Measurements from ENCODE around the gene ST3GAL5. TPM values are rescaled to one million over a fixed set of nuclear protein-coding genes. Genes with fewer than 3 reads are reported as not detected.

ST3GAL5 gene
- polyA plus RNA-seq, 10 donors, result 23.1 to 40.1 (median 31.7) TPM

DNA sequence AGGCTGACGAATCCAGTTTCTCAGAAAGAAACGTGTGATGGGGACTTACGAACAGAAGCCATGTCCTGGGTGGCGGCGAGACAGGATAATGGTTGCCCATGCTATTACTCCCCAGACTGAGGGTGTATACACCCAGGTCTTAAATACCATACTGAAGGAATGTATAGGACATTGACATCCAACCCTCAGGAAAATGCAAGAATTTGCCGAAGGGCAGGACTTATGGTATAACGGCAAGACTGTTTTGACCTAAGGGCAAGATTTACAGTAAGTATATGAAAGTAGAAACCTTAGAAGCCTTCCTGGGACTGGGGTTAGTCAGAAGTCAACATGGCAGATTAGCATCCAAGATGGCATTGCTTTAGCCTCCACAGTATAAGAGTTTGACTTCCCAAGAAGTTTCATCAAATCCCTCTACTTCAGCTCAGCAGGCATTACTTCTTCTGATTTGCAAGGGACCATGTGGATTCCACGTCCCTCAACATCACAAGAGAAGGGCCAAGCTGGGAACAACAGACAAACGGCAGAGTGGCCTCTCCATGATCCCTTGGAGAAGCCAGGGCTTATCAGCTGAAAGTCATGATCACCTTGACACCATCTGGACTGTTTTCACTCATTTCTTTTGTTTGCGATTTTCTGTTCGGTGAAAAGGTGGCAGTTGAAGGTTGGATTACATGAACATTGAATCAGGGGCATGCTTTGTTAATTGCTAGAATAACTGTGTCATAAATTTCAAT is 21.1 kb downstream of the ST3GAL5 start:
- no peak for DNase-seq

DNA sequence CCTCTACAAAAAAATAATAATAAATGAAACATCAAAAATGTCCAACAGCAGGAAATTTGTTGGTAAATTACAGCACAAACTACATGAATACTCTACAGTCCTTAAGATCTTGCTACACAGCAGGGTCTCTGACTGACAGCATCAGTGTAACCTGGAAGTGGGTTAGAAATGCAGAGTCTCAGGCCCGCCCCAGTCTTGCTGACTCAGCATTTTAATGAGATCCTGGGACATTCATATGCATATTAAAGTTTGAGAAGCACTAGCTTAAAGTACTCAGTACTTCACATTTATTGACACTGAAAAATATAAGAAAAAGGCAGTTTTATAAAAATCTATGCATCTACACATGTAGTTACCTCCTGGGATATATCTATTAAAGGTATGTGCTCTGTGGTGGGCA is 21.7 kb downstream of the ST3GAL5 start:
- no peak for DNase-seq

DNA sequence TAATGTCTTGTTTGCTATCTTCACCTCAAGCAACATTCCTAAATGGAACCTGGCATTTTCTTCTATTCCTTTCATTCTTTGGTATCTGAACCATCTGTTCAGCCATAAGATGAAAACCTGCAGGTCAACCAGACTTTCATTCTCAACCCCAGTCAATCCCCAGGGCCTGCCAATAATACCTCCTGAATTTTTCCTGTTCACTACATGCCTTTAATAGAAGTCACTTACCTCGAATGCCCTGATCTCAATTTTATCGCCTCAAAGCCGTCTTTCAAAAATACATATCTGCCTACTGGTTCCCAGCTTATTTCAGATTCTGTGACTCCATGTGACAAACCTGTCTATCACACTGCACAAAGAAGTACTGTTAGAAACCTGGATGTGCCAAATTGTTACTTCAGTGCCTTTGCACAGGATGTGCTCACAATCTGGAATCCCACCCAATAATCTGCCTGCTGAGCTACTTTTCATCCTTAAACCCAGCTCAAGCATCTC is 22.6 kb downstream of the ST3GAL5 start:
- DNase-seq, result no peak

DNA sequence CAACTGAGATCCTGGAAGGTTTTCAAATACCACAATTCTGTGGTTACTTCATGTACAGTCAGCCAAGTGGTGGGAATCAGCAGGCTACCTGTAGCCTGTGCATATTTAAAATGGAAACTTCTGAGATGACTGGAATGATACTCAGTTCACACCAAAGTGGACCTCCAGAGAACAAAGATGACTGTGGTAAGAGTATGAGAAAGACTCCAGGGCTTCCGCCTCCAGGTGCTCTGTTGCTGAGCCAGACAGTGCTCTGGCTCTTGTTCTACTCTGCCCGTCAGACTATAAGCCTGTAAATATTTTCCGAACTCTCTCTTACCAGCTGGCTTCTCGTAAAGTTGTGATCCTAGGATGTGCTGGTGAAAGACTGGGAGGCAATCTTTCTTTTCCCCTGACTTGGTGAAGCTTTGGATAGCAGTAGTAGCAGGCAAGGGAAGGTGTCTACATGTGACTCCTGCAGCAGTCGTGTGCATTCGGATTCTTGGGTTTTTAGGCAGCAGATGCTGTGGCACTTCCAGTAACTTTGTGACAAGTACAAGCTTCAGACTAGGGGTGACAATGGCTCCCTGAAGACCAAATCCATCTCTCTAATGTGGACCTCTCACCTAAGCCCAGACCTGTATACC is 23.1 kb downstream of the ST3GAL5 start:
- DNase-seq, result no peak

DNA sequence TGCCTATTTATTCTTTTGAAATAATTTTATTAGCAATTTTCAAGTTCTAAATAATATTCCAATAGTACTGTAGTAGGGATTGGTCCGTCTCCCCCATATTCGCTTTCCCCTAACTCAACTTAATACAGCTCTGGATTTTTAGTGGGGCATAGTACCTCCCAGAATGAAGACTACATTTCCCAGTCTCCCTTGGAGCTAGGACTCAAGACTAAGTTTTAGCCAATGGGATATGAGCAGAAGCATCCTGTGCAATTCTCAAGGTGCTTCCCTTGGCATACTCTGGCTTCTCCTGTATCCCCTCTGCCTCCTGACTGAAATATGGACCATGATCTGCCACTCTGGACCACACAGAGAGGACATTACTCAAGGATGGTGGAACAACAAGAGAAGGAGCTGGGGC is 24.1 kb downstream of the ST3GAL5 start:
- DNase-seq, result no peak

DNA sequence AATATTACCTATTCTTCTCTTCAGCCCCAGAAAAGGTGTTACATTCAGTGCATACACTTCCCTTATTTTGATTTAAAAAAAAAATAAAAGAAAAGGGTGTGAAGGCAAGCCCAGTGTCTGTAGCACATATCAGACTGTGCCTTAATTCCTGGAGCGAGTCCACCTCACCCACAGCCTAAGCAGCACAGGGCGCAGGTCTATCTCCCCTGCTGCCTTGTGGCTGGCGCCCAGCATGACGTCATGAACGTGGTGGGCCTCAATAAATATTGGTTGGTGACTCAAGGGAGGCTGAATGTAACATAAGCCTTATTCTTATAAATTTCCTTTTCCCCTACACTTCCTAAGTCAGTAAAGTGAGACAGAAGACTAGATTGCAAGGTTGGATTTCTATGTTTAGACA is 26.4 kb downstream of the ST3GAL5 start:
- DNase-seq, result no peak

DNA sequence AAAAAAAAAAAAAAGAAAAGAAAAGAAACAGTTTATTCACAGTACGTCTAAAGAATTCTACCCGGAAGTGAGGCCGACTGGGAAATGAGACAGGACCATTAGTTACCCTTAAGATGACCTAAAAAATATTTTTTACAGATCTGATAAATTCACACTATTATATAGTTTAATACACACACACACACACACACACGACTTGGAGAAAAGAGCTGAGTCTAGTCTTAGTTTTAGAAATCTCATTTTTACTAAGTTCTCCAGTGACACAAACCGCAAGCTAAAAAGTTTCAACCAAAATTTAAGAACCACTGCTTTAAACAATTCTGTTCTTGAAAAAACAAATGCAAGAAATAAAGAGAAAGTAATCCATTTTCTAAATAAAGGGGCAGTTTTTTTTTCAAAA is 27.1 kb downstream of the ST3GAL5 start:
- no peak for DNase-seq

DNA sequence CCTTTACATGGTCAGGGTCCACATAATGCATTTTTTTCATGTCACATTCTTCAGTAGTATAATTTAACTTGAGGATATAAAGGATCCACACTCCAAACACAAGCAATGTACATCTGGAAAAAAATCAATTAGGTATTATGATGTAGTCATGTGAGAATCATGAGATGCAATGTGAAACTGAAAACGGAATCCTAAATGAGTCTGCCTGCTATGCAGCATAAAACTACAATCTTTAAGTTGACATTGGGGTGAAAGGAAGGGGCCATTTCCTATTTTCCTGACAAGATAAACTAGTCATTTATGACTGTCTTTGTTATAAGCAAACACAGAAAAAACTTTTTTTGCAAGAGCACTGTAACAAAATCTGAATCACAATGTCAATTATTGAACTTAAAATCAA is 27.6 kb downstream of the ST3GAL5 start:
- no peak for DNase-seq

DNA sequence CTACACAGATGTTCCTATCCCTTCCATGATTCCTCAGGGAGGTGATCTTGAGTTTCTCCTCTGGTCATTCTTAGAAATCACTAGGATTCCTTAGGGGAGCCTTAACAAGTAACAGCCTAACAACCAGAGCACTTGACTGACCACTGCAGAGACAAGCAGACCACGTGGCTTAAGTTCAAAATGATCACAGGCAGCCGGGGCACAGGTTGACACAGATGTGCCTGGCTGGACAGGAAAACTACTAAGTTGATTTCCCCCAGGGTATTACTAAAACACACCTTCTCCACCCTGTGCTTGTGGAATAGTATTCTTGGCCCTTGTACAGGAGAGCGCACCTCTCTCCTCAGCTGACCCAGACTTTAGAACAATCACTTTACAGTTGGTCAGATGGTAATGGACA is 29.9 kb downstream of the ST3GAL5 start:
- DNase-seq, result no peak

DNA sequence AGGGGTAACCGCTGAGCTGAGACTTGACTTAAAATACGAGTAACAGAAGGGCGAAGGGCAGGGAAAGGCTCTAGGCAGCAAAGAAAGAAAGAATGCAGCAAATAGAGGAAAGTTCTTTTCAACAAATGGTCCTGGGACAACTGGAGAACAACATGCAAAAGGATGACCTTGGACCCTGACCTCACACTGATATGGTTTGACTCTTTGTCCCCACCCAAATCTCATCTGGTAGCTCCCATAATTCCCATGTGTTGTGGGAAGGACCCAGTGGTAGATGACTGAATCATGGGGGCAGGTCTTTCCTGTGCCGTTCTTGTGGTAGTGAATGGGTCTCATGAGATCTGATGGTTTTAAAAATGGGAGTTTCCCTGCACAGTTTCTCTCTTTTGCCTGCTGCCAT is 33.9 kb downstream of the ST3GAL5 start:
- DNase-seq, result no peak

DNA sequence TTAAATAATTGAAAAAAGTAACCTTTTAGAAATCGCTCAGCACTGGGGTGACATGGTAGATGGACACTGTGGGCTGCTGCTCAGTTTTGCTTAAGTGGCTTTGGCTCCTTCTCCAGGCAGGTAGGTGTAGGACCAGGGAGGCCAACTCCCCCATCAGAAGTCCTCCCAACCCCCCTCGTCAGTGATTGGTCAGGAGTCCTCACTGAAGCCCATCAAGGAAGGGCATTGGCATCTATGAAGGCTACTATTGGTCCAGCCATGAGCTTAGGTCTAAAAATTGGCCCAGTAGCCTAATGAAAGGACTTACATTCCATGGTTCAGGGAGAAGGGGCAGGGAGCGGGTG is 34.7 kb downstream of the ST3GAL5 start:
- DNase-seq, result no peak

DNA sequence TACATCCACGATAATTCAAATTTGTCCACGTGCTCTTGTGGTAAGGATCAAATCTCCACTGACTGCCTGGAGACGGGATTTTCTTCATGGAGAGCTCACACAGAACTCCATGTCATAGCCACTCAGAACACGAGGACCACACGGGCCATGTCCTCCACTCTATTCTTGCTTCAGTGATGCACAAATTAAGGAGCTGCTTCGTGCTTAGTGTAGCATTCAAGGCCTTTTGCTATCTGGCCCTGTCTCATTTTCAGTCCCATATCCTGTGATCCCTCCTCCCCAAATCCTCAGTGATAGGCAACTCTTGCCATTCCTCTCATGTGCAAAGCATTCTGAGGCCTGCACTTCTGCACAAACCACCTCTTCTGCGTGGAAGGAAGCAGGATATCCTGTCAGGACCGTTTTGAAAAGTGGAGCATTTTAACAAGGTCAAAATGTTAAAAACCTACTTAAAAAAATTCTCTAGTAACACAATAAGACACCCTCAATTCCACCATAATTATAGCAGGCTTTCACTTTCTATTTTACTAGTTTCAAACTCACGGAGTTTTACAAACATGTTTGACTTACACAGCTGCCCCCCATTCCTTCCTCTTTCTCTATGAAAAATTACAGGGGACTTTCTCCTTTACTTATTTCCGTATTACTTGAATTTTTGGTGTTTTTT is 35.2 kb downstream of the ST3GAL5 start:
- no peak for DNase-seq

DNA sequence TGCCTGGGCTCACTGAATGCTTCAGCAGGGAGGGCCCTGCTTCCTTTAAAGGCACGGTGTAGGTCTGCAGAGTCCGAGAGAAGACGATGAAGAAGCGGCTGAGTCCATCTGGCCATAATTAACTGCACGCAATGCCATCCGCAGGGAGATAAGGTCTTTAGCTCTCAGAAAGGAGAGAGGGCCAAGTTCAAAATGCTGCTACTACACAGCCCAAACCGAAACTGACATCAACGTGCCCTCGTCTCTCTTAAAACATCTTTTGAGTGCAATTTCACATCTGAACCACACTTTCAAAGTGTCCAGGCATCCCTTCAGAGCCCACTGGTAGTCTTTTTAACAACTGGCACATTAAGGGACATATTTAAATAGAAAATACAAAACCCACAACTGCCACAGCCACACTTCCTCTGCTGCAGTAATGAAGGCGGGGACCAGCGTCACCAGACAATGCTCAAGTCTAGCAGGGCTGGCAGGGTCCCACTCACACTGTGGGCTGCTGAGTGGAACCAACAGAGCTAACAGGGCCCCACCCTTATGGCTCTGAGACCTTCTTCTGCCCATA is 35.8 kb downstream of the ST3GAL5 start:
- no peak for DNase-seq

DNA sequence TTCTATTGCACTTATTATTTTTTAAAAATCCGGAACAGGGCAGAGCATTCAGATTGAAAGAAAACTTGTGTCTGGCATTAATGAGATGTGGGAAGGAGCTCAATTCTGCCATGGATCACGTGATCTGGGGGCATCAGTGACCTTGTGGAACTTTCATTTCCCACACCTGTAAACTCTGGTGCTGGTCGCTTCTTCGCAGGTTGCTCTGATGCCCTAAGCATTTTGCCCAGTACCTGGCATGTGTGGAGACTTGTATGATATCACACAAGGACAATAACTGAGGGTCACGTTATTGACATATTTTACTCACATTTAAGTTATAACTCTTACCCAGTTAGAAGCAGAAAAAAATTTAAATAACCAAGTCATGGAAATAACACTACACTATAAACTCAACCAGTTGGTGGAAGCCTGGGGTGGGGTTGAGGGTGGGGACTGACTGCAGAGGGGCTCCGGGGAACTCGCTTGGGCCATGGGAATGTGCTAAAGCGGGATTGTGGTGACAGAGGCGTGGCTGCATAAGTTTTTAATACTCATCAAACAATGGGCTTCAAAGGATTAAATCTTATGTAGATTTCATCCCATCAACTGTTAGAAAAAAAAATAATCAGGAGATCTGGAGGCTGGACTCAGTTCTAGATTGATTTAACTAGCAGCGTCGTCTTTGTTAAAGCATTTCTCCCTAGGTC is 36.5 kb downstream of the ST3GAL5 start:
- DNase-seq, result no peak

DNA sequence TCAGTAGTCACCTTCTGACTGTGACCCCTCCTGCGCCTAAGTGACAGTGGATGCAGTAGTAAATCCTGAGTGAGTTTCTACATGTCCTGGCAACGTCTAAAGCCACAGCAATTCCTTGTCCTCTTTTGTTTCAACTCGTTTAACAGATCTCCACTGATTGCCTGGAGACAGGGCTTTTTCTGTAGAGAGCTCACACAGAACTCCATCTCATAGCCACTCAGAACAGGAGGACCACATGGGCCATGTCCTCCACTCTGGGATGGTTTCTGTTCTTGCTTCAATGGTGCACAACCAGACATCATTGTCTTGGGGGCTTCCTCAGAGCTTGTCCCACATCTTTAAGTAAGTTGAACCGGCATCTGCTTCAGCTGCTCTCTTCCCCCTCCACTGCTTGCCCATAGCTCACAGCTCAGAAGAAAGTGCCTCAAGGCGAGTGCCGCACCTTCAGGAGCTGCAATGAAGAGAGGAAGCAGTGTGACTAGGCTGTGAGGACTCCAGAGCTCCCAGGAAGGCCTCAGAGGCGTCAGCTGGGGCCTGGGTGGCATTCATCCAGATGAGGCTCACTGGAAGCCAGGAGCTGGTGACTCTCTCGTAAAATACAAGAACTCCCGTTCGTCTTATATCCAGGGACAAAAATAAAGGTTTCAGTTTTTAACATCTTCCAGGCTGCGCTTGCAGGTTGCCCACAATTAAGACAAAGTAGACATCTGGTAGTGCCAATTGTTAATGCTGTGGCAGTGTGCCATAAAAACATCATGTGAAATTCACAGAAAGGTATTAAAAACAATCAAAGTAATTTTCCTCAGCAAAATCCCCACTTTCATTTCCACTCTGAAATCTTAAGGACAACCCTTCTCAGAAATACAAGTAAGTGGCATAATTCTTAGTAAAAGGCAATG is 37.3 kb downstream of the ST3GAL5 start:
- DNase-seq, result no peak

DNA sequence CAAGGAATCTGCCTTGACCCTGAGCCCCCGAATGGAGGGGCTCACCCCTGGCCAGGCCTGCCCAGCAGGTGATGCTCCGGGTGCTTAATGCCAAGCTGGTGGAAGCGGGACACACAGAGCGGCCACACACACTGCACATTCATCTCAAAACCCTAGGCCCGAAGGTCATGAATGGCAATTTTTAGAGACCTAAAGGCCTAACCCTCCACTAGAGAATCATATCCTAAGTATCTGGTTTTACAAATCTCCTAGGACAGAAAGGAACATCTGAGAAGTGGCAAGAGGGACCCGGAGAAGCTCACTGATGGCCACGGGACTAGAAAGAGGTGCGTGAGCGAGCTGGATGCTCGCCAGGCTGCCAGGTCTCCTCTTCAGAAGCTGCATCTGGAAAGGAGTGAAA is 38.3 kb downstream of the ST3GAL5 start:
- no peak for DNase-seq

DNA sequence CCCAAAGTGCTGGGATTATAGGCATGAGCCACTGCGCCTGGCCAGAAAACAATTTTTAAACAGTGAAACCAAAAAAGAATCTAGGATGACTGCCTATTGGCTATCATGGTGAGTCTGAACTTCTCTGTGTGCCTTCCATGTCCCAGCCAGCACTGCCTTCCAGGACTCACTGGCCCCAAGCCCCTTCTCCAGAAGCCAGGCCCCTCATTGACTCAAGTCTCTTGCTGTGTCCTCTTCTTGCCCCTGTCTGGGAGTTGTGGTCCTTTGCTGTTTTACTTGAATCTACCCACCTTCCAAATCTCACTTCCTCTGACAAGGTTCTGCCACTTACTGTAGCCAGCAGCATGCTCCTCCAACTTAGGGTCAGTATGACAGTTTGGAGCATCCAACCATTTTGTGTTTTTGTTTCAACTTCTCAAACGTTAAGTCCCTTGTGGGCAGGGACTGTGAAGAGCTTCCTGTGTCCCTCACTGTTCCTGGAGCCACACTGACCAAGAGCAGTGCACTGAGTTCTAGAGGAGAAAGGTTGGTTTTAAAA is 41.7 kb downstream of the ST3GAL5 start:
- no peak for DNase-seq

DNA sequence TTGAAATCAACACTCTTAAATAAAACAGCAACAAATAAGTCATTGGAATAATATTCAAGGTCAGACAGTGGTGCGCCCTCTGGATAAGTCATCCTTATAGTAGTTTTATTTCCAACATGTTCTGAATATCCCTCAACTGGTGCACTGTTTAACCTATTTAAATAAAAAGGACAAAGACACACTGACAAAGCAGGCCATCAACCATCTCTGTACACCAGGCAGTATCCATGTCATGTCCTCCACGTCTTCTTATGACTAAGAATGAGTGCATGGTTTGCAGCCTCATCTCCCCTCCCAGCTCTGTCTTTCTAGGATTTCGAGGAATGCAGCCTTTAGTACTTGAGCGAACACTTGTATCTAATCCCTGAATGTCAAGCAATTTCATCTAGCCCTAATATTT is 42.4 kb downstream of the ST3GAL5 start:
- DNase-seq, result peak in 1 of 3 donors; percentile 18

DNA sequence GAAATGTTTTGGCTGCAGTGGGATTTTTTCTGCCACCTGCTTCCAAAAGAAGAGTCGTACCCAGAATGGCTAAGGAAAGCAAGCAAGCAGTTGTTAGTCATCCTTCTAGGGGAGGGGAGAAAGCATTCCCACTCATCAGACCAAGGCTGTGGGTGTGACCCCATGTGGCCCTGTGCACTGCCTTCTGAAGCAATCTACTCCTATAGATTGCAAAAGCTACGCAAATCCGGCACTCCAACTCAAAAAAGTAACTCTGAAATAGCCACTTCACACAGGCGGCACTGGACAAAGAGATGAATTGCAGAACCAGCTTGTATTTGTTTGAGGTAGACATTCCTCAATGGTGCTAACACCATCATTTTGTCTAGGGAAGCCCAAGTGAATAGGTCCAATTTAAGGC is 44.3 kb downstream of the ST3GAL5 start:
- DNase-seq, result no peak

DNA sequence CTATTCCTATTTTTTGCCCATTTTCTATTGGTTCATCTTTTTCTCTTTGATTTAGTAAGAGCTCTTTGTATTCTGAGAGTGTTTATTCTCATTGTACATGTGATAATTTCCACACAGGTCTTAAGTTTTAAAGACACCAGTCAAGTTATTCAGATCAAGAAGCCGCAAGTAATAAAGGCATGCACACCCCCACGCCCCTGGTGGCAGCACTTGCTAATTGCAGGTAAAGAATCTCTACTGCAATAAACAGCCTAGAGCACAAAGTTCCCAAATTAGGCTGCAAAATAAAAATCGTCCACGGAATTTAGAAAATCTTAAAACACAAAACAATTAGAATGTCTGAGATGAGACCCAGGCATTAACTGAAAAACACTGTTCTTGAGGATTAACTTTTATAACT is 45.2 kb downstream of the ST3GAL5 start:
- DNase-seq, result no peak

DNA sequence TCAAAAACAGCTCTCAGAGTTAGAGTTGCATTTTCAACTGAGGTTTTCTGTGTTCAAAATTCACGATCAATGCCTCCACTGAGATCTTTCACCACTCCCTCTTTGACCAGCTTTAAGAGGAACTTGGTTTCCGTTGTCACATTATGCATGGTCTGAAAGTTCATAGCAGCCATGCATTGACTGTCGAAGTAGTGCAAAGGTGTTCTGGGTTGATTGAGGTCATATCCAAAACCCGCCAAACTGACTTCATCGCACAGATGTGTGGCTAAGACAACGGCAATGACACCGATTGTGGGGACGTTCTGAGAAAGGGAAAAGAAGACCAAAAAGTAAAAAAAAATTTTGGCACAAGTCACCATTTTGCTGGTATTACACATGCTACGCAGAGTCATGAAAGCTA is 48.7 kb downstream of the ST3GAL5 start:
- no peak for DNase-seq
